Posterior cingulate gyrus (tissue), 11 donors: ENCODE measurements around the gene COMMD1.
"Not testable (repeated sequence)": the region's sequence is repeated elsewhere in the genome, so short reads cannot be mapped to it uniquely, and the experiment has no call there.

Source experiments
- DNase-seq, 10 donors: peaks; one replicate each; pipeline versions ENCODE4 v3.0.0 to v3.0.0-alpha.2; 2020 to 2021; ENCODE audit warnings: mixed read lengths in 3 of 10
- intact Hi-C: fragments of 100-400 bp; cut with DNase I; formaldehyde crosslinking; loops from one replicate; pipeline ENCODE4 v1.15.1; 2023

Gene COMMD1

DNA sequence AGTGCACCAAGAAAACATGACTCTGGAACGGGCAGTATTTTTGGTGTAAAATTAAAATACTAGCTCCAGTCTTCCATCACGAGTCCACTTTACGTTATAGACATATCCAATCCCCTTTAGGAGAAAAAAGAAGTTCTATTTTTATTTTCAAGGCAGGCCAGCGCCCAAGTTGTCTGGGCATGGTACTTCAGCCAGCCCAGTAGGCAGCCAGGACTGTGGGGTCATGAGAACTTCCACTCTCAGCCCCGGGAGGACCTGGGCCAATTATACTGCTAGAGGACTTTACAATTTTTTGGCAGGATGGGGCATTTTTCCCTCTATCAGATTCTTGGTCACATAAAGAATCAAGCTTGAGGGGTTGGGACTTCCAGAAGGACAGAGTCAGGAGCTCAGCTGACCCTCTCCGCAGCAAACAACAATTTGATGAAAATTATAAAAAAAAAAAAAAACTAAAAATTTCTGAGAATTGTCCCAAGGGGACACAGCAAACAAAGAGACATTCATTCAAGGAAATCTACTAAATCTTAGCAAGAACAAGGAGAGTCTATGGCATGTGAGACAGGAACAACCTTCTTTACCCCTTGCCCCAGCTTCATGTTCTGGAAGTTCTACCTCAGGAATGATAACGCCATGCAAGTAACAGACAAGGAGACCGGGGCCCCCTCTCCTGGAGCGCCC is 253.1 kb downstream of the COMMD1 start:
- DNase-seq, result no peak
- intact Hi-C loops, result no loop called here

DNA sequence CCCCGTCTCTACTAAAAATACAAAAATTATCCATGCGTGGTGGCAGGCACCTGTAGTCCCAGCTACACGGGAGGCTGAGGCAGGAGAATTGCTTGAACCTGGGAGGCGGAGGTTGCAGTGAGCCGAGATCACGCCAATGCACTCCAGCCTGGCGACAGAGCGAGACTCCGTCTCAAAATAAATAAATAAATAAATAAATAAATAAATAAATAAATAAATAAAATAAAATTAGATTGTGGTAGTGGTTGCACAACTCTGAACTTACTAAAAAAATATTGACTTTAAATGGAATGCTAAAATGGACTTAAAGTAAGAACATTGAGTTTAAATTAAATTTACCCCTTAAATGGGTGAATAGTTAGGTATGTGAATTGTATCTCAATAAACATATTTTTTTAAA is 255.2 kb downstream of the COMMD1 start:
- intact Hi-C loops, DNase-seq: not testable (repeated sequence)

DNA sequence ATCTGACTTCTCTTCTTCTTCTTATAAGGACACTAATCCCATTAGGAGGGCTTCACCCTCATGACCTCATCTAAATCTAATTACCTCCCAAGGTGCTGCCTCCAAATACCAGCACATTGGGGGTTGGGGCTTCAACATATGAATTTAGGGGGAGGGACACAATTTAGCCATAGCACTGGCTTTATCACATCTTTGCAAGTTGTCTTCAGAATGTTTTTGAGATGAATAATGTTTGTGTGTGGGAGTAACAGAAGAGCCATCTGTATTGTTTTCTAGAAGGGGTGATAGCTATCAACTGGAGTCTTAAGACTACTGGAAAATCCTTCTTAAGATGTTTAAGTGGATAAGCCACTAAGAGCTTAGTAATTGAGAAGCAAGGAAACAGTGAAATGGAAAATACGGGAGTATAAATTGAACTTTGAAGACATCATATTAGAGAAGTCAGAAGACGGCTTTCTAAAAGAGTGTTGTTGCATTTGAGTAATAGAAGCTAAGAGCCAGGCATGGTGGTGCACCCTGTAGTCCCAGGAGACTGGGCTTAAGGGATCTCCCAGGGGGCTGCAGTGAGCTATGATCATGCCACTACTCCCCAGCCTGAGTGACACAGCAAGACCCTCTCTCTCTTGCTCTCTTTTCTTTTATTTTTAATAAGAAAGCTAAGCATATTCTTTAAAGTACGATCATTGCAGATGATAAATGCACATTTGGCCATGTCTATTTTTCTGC is 257.8 kb downstream of the COMMD1 start:
- no peak for DNase-seq
- intact Hi-C loops, result no loop called here

DNA sequence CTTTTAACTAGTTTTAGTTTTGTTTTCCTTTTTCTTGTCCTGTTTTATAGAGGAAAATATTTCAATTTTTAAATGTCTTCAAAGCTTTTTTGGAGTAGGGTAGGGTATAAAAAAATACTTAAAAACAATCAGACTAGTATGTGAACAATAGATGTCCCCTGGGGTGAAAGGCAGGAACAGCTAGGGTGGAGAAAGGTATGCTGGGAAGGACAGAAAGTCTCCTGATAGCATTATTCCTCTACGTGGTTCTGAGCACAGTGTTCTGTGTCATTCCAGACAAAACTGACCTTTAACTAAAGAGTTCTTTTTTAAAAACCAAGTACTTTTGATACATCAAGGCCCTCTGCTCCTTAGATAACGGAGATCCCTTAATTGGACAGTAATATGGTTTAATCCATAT is 258.4 kb downstream of the COMMD1 start:
- DNase-seq, result no peak
- intact Hi-C loops, result no loop called here

DNA sequence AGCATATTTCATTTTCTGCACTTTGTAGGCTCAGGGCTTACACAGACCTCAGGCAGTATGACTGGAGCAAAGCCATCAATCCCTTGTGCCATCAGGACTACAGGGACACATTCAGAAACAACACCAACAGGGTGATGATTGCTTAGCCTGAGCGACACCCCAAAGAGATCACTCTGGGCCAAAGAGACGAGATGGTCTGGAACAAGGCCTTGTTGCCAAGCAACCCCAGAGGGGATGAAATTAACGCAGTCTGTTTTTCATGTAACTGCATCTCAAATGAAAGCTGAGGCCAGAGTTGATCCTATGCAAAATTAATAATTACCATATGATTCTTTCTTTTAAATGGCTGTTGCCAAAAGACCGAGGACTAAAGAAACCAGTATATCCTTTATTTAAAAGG is 270.3 kb downstream of the COMMD1 start:
- intact Hi-C loops, result no loop called here
- no peak for DNase-seq

DNA sequence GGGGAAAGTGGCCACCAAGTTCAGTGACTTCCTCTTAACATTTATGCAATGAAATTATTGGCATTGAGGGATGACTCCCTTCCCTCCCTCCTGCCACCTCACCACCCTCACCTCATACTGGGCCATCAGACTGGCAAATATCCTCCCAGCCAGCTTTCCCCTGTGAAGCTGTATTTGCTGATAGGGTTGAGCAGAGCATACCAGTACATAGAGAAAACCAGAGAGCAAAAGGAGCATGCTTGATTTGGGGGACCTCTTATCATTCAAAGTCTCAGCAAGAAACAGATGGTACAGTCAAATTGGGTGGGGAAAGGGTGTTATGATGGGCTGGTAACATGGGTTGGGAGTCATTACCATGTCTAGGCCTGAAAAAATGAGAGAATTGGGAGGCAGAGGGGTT is 271.3 kb downstream of the COMMD1 start:
- intact Hi-C loops, result no loop called here

GRCh38 chr2:62177392-62178049 is 272.0 kb downstream of the COMMD1 start:
- intact Hi-C loops, result no loop called here

More for the DNA sequence above, 271.3 kb downstream of the COMMD1 start:
- no peak for DNase-seq

DNA sequence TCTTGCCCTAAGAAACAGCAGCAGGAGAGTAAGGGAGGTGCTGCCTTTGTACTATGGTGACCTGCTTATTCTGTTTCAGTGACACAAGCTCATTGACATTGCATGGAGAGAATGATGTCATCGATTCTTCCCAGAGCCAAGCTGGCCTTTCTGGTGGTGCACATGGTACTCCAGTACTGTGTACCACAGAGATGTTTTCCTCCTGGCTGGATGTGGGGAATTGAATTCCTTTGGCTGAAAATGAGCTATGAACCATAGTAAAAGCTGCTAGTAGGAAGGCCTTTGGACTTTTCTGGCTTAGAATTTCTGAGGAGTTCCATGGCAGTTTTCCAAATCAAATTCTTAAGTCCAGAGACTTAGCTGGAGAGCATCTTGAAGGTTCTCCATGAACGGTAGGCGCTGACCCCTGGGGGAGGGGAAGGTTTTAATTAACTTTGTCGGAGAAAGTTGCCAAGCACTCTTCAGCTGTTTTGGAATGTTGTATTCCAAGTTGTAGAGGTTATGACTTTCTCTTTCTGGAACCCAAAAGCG is 273.3 kb downstream of the COMMD1 start:
- intact Hi-C loops, result no loop called here
- no peak for DNase-seq

More at GRCh38 chr2:62177392-62178049, 272.0 kb downstream of the COMMD1 start:
- no peak for DNase-seq

DNA sequence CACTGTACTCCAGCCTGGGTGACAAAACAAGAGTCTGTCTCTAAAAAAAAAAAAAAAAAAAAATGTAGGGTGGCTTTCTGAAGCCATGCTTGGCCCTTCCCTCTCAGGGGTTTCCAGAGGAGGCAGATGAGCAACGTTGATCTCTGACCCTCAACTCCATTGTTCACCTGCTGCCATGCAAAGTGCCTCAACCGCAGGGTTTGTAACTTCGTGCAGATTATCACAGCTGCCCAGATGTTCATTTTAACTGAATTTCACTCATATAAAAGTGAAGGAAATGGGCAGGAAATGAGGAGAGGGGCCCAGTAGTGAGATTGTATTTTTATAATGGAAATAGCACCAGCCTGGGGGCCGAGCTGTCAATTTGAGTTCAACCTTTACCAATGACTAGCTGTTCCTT is 275.5 kb downstream of the COMMD1 start:
- intact Hi-C loops, result no loop called here
- no peak for DNase-seq

DNA sequence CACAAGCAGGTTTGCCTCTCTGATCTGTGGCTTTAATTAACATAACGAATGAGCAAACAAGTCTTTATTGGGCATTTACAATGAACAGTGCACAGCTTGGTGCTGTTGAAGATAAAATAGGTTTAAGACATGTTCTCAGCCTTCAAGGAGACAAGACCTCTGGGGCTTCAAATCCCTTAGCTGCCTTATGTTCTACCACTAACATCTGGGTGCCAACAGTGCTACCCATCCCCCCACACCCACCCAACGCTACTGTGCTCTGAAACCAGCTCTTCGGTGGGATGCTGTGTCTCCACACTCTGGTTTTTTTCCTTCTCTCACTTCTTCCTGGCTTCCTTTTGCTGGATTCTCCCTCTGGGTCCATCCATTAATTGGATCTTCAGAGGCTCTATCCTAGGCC is 276.4 kb downstream of the COMMD1 start:
- intact Hi-C loops, result no loop called here
- no peak for DNase-seq

GRCh38 chr2:62184512-62185230 is 279.2 kb downstream of the COMMD1 start:
- no peak for DNase-seq
- intact Hi-C loops, result no loop called here
